ENCODE results near the gene HLCS.
A peak's percentile ranks its signal among the peaks of the same experiment; 100 is the strongest.
"Not testable (repeated sequence)": the region's sequence is repeated elsewhere in the genome, so short reads cannot be mapped to it uniquely, and the experiment has no call there.

The HLCS gene

GRCh38 chr21:37001441-37001840 lies 35.0 kb upstream of the HLCS start:
- no peak for TF ChIP-seq CTCF (IDR thresholded peaks at IDR 0.05)
- DNase-seq (ENCODE audit: low spot score) = no peak
- Histone ChIP-seq H3K27ac (no peak overlapping the region), H3K4me3 (no peak overlapping the region)

- DNase-seq (ENCODE audit: low spot score) = no peak
- no peak for TF ChIP-seq CTCF (IDR thresholded peaks at IDR 0.05)
Observed at GRCh38 chr21:37000381-37000780, 33.9 kb upstream of the HLCS start.

GRCh38 chr21:36999131-36999898 lies 32.8 kb upstream of the HLCS start:
- no peak for TF ChIP-seq CTCF (IDR thresholded peaks at IDR 0.05)

More at GRCh38 chr21:37000381-37000780, 33.9 kb upstream of the HLCS start:
- Histone ChIP-seq H3K4me3 (no peak overlapping the region), H3K27ac (no peak overlapping the region)

GRCh38 chr21:36995285-36995684 lies 28.8 kb upstream of the HLCS start:
- H3K27ac ChIP-seq = not testable (repeated sequence)
- peak; percentile 9 for DNase-seq (ENCODE audit: low spot score)

More at GRCh38 chr21:36999131-36999898, 32.8 kb upstream of the HLCS start:
- Histone ChIP-seq H3K4me3 (no peak overlapping the region), H3K27ac (no peak overlapping the region)
- DNase-seq (ENCODE audit: low spot score) = peak; percentile 26

GRCh38 chr21:36994501-36995158 lies 28.2 kb upstream of the HLCS start:
- TF ChIP-seq CTCF (IDR thresholded peaks at IDR 0.05) = no peak
- no peak overlapping the region for H3K27ac ChIP-seq
- no peak overlapping the region for H3K4me3 ChIP-seq
- DNase-seq (ENCODE audit: low spot score) = no peak

More at GRCh38 chr21:36995285-36995684, 28.8 kb upstream of the HLCS start:
- H3K4me3 ChIP-seq = not testable (repeated sequence)

- no peak overlapping the region for H3K4me3 ChIP-seq
- no peak for TF ChIP-seq CTCF (IDR thresholded peaks at IDR 0.05)
- no peak overlapping the region for H3K27ac ChIP-seq
- no peak for DNase-seq (ENCODE audit: low spot score)
Observed at GRCh38 chr21:36992671-36993070, 26.2 kb upstream of the HLCS start.

- Histone ChIP-seq H3K4me3 (peak overlapping the region; percentile 81), H3K27ac (peak overlapping the region; percentile 84 to 94)
- DNase-seq (ENCODE audit: low spot score) = no peak
- TF ChIP-seq CTCF (IDR thresholded peaks at IDR 0.05) = no peak
Observed at GRCh38 chr21:36990508-36991205, 24.2 kb upstream of the HLCS start.

Measured in coronary artery (tissue), 2 donors.